ENCODE data around the gene ACTL6B.

Gene ACTL6B

DNA sequence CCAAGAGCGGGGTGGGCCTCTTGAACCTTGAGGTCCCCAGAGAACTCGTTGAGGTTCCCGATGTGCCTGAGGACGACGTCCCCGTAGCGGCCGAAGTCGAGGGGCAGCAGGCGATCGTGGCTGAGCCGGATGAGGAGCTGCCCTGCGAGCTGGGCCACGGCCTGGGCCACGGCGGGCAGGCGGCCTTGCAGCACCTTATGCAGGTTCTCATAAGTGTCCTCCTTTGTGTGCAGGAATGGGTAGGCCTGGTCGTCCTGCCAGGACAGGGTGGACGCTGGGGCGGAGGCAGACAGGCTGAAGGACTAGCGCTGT lies 29.1 kb downstream of the ACTL6B start:
- no peak for DNase-seq (ENCODE audit: low spot score)
- TF ChIP-seq, protein P1, sequence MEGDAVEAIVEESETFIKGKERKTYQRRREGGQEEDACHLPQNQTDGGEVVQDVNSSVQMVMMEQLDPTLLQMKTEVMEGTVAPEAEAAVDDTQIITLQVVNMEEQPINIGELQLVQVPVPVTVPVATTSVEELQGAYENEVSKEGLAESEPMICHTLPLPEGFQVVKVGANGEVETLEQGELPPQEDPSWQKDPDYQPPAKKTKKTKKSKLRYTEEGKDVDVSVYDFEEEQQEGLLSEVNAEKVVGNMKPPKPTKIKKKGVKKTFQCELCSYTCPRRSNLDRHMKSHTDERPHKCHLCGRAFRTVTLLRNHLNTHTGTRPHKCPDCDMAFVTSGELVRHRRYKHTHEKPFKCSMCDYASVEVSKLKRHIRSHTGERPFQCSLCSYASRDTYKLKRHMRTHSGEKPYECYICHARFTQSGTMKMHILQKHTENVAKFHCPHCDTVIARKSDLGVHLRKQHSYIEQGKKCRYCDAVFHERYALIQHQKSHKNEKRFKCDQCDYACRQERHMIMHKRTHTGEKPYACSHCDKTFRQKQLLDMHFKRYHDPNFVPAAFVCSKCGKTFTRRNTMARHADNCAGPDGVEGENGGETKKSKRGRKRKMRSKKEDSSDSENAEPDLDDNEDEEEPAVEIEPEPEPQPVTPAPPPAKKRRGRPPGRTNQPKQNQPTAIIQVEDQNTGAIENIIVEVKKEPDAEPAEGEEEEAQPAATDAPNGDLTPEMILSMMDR (IDR thresholded peaks at IDR 0.05; ENCODE audit: extremely low read depth, missing control alignments): no peak

DNA sequence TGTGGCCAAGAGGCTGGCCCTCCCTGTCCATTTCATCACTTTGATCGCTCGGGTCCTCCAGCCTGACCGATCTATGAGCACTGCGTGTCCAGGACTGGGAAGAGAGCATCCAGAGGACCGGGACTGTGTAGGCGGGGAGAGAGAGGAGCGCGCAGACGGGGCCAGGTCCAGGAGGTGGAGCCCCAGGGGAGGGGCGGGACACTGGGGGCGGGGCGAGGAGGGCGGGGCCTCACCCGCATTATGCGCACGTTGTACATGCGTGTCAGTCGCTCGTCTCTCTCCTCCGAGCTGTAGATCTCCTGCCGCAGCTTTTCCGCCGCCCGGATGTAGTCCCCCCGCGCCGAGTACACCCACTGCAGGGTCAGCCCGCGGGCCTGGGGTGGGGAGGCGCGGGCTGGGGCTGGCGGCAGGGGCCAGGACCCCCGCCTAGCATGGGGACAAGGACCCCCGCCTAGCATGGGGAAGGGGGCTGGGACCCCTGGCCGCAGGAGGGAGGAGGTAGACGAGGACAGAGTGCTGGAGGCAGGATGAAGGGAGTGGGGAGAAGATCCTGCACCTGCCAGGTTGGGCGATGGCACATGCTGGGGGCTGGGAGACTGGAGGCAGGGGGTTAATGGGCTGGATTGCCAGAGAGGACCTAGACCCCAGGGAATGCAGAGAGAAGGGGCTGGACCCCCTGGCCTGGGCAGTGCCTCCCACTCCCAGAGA lies 29.6 kb downstream of the ACTL6B start:
- peak; percentile 98 for DNase-seq (ENCODE audit: low spot score)
- TF ChIP-seq, protein P1 (IDR thresholded peaks at IDR 0.05; ENCODE audit: extremely low read depth, missing control alignments): no peak

DNA sequence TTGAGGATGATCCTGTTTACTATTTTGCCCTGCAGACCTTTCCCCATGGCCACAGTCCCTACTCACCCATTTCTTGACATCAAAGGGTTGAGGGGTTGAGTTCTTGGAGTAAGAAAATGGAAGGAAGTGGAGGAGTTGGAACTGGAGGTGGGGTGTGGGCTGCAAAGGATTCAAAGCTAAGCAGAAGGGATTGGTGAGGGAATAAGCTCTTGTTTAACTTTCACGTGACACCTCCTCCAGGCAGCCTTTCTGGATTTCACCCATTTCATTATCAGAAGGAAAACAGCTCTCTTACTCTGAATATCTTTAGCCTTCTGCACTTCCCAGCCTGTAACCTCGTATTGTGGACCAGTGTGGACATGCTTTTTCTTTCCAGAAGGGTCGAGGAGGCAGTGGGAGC lies 30.2 kb downstream of the ACTL6B start:
- no peak for DNase-seq (ENCODE audit: low spot score)
- TF ChIP-seq, protein P1 (IDR thresholded peaks at IDR 0.05; ENCODE audit: extremely low read depth, missing control alignments): no peak

DNA sequence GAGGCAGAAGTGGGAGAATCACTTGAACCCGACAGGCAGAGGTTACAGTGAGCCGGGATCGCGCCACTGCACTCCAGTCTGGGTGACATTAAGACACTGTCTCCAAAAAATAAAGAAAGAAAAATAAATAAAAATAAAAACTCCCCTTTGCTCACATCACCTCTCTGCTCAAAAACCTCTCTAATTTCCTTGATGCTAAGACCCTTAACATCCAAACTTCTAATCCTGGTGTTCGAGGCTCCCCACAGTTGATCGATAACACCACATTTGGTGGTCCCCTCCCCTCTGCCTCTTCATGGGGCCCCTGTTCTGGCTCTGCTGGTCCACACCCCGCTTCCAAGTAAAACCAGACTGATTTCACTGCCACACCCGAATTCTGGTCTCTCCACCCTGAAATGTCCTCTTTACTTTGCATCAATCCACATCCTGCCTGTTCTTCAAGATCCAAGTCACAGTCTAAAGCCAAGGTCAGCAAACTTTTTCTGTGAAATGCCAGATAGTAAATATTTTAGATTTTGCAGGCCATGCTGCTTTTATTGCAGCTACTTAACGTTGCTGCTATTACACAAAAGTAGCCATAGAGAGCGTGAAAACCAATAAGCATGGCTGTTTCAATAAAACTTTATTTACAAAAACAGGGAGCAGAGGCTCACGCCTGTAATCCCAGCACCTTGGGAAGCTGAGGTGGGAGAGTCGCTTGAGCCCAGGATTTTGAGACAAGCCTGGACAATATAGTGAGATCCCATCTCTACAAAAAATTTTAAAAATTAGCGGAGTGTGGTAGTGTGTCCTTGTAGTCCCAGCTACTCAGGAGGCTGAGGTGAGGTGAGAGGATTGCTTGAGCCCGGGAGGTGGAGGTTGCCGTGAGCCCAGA lies 32.1 kb downstream of the ACTL6B start:
- DNase-seq (ENCODE audit: low spot score): no peak
- TF ChIP-seq, protein P1 (IDR thresholded peaks at IDR 0.05; ENCODE audit: extremely low read depth, missing control alignments): no peak

DNA sequence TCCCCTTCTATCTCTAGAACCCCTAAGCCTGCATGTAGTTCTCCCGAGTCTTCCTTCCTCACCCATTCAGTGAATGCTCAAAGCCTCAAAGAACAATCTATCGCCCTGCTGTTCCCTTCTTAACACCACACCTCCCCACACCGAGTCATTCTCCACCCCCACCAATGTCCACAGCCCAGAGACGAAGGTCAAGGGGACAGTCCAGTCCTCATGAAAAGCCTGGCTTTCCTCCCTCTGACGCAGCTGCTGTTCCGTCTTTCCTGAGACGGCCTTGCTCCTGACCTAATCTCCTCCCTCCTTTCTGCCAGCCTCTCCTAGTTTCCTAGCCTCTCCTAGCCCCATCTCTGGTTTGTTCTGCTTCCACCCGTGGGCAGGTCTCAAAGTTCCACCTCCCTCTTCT lies 34.7 kb downstream of the ACTL6B start:
- DNase-seq (ENCODE audit: low spot score): no peak
- TF ChIP-seq, protein P1 (IDR thresholded peaks at IDR 0.05; ENCODE audit: extremely low read depth, missing control alignments): no peak

DNA sequence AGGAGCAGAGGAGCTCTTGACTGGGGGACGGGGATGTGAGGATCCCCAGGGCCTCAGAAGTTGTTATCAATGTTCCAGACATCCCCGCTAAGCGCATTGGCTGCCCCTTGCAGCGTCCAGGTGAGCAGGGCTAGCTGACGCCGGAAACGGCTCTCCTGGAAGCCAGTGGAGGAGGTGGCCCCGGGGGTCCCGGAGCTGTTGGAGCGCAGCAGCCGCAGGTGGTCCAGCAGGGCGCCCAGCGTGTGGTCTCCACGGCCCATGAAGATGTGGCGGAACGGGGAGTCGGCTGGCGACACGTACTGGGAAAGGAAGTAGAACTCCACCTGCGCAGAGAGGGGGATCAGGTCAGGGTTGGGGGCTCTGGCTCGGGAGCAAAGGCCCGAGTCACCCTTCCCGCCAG lies 35.4 kb downstream of the ACTL6B start:
- TF ChIP-seq, protein P1 (IDR thresholded peaks at IDR 0.05; ENCODE audit: extremely low read depth, missing control alignments): no peak
- no peak for DNase-seq (ENCODE audit: low spot score)

DNA sequence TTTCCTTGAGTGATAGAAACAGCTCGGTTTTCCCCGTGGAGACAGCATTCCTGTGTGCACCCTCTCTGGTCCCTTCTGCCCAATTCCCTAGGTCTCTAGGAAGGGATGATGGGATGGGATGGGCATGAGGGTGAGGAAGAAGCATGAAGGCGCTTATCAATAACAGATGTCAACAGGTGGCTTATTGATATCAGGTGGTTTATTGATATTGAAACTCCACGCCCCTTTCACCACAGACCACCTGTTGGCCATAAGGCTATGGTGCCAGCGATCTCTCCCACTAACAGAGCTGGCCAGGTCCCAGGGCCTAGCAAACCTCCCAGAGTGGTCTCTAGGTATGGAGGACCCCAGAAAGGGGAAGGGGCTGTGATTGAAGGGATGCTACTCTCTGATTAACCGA lies 36.0 kb downstream of the ACTL6B start:
- no peak for DNase-seq (ENCODE audit: low spot score)
- TF ChIP-seq, protein P1 (IDR thresholded peaks at IDR 0.05; ENCODE audit: extremely low read depth, missing control alignments): no peak
